Endothelial cell of umbilical vein (primary cell): ENCODE results near the gene PRR16.

Source experiments
- CTCF ChIP-seq, 2 donors: IDR thresholded peaks; 1 replicate in 1 of 2; 2 replicates in 1 of 2; pipeline ENCODE4 v1.5.1; 2011; ENCODE audit warnings: low read length in 2 of 2, mild to moderate bottlenecking in 2 of 2, moderate library complexity in 2 of 2, control low read depth in 1 of 2, inconsistent platforms in 1 of 2, low read depth in 1 of 2; ENCODE audit not compliant: insufficient read depth in 1 of 2; ENCODE audit errors: extremely low read depth in 1 of 2
- EZH2 ChIP-seq: IDR thresholded peaks from 2 replicates; pipeline ENCODE4 v1.6.1; 2012; ENCODE audit warnings: borderline replicate concordance, low read depth, mild to moderate bottlenecking, moderate library complexity, low read length, inconsistent platforms; ENCODE audit not compliant: severe bottlenecking
- MAX ChIP-seq: IDR thresholded peaks from 2 replicates; pipeline ENCODE4 v1.6.1; 2011; ENCODE audit not compliant: insufficient read depth, insufficient read length
- POLR2A ChIP-seq: IDR thresholded peaks from 2 replicates; pipeline ENCODE4 v1.6.1; 2012; ENCODE audit warnings: low read depth, mild to moderate bottlenecking, control low read depth, low read length
- POLR2AphosphoS5 ChIP-seq: IDR thresholded peaks from 2 replicates; pipeline ENCODE4 v1.6.1; 2012; ENCODE audit warnings: low read depth, mild to moderate bottlenecking, control low read depth, low read length, moderate library complexity; ENCODE audit not compliant: insufficient read depth

GRCh38 chr5:120415985-120416384 is 48.1 kb upstream of the PRR16 start:
- TF ChIP-seq MAX: no peak
- TF ChIP-seq CTCF (IDR thresholded peaks at IDR 0.05; ENCODE audit: extremely low read depth in 1 of 2, insufficient read depth in 1 of 2, low read depth in 1 of 2, low read length in 2 of 2): no peak
- TF ChIP-seq POLR2A: no peak
- TF ChIP-seq POLR2AphosphoS5: no peak
- no peak for TF ChIP-seq EZH2
